ENCODE measurements around the gene NFASC.

DNA sequence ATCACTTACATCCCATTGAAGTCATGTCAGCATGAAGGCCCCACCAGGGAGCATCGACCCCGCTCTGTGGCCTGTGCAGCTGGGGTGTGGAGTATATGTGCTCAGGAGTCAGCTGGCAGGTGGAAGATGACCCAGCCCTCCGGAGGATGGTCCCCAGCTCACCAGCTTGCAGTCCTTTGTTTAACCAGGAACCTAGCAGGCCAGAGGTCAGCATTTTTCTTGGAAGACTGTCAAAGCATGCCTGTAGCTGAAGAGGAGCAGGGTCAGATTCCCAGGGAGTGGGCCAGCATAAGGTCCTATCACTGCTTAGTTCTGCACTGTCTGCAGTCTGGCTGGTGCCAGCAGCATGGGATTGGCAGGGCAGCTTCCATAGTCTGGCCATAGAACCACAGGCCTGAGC, 12.7 kb downstream of the NFASC start:
- TF ChIP-seq, protein P1, sequence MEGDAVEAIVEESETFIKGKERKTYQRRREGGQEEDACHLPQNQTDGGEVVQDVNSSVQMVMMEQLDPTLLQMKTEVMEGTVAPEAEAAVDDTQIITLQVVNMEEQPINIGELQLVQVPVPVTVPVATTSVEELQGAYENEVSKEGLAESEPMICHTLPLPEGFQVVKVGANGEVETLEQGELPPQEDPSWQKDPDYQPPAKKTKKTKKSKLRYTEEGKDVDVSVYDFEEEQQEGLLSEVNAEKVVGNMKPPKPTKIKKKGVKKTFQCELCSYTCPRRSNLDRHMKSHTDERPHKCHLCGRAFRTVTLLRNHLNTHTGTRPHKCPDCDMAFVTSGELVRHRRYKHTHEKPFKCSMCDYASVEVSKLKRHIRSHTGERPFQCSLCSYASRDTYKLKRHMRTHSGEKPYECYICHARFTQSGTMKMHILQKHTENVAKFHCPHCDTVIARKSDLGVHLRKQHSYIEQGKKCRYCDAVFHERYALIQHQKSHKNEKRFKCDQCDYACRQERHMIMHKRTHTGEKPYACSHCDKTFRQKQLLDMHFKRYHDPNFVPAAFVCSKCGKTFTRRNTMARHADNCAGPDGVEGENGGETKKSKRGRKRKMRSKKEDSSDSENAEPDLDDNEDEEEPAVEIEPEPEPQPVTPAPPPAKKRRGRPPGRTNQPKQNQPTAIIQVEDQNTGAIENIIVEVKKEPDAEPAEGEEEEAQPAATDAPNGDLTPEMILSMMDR (IDR thresholded peaks at IDR 0.05; ENCODE audit: insufficient read depth, low read depth, low read length), result no peak
- TF ChIP-seq EZH2 (IDR thresholded peaks at IDR 0.05; ENCODE audit: insufficient read depth, low read length), result no peak

Data from astrocyte (in vitro differentiated cells and primary cell).